HG02798 (cell line): ENCODE data around the gene PALM.

ENCODE experiments used
- ATAC-seq: cut with Tn5 transposase; IDR thresholded peaks from one replicate; pipeline ENCODE4 v1.9.1; 2021; ENCODE audit warnings: mild to moderate bottlenecking; ENCODE audit not compliant: unreplicated experiment, poor library complexity

The PALM gene

GRCh38 chr19:749811-750210 lies 41.1 kb downstream of the PALM start:
- no peak for ATAC-seq

DNA sequence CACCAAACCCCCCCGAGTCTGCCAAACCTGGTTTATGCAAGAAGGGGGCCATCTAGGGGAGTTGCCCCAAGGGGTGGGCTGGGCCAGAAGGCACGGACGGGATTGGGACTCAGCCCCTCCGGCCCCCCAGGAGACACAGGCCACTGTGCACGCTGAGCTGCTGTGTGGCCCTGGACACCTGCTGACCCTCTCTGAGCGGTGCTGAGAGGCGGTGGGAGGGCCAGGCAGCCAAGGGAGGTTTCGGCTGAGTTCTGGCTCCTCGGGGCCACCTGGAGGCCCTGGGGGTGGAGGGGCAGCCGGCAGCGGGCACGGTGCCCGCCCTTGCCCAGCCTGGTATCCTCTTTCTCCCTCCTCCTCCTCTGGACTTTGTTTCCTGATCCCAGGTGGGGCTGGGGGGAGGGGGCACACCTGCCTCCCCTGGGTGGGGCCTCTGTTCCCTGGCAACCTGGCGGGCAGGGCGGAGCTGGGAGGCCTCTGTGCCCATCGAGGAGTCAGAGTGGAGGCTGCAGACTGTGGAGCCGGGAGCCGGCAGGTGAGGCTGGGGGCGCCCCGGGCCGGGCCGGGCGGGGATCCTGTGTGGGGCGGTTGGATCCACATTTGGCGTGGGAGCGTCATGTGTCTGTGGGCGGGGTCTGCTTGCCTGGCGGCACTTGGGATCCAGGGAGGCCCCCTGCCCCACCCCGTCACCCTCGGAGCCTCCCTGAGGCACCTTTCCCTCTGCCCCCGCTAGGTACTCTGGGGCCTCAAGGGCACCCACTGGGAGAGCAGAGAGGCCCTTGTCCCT lies 42.1 kb downstream of the PALM start, which contains the start of gene MISP:
Gene MISP, plus strand, starts transcription at position 473 of the 784 bp plus-strand sequence. CDS start 5,835 bp downstream, outside the sequence.
- no peak for ATAC-seq

DNA sequence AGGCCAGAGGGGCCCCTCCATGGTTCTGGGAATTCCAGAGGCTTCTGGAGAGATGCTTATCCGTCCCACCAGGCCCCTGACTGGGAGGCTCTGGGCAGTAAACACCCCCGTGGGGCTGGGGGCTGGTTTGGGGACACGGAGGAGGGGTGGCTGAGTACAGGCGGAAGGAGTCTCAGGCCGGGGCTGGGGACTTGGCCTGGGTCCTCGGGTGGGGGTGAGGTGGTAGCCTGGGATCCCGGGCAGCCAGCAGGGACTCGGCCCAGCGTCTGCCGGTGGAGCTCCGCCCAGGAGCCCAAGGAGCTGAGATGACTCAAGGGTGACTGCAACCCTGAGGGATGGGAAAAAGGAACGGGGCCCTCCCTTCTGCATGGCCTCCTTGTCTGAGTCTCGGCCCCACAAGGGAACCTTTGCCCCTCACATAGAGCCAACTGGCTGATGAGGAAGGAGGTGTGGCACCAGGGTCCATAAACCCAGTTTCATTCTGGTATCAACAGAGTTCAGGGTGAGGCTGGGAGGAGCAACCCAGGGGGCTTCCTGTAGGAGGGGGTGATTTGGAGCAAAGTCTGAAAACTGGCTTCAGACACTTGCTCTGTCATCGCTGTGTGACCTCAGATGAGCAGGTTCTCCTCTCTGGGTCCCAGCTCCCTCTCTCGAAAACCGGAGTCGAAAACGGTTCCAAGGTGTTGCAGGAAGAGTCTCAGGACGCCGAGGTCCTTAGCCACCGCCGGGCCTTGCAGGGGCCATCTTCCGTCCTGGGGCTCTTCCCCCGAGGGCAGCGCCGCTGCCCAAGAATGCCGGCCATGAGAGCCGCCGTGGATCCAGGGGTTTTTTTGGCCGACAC lies 43.0 kb downstream of the PALM start:
- no peak for ATAC-seq

GRCh38 chr19:752652-753517 lies 44.1 kb downstream of the PALM start:
- ATAC-seq: no peak

- no peak for ATAC-seq
These were observed 45.8 kb downstream of the PALM start for GRCh38 chr19:754530-754929.

DNA sequence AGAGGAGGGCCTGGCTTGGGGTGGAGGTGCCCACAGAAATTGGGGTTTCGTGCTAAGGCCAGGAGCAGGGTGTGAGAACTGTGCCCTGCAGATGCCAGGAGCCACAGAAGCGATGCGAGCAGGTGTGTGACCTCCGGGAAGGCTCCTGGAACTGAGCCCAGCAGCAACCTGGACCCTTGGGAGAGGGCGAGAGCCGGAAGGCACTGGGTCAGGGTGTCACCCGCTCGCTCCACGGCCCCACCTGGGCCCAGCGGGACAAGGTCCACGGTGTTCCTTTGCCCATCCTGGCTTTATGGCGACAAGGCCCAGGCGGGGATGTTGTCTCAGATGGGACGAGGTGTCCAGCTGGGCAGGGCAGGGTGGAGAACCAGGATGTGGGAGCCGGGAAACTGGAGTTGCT lies 46.3 kb downstream of the PALM start:
- no peak for ATAC-seq

GRCh38 chr19:756236-756635 lies 47.5 kb downstream of the PALM start:
- peak; percentile 49 for ATAC-seq

DNA sequence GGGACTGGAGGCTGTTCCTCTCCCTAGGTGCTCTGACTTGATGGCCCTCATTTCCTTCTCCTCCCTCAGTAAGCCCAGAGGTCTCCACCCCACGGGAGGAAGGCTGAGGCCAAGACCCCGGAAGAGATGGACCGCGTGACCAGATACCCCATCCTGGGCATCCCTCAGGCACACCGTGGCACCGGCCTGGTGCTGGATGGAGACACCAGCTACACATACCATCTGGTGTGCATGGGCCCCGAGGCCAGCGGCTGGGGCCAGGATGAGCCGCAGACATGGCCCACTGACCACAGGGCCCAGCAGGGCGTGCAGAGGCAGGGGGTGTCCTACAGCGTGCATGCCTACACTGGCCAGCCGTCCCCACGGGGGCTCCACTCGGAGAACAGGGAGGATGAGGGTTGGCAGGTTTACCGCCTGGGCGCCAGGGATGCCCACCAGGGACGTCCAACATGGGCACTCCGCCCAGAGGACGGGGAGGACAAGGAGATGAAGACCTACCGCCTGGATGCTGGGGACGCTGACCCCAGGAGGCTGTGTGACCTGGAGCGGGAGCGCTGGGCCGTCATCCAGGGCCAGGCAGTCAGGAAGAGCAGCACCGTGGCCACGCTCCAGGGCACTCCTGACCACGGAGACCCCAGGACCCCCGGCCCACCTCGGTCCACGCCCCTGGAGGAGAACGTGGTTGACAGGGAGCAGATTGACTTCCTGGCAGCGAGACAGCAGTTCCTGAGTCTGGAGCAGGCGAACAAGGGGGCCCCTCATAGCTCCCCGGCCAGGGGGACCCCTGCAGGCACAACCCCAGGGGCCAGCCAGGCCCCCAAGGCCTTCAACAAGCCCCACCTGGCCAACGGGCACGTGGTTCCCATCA lies 48.3 kb downstream of the PALM start:
- no peak for ATAC-seq

DNA sequence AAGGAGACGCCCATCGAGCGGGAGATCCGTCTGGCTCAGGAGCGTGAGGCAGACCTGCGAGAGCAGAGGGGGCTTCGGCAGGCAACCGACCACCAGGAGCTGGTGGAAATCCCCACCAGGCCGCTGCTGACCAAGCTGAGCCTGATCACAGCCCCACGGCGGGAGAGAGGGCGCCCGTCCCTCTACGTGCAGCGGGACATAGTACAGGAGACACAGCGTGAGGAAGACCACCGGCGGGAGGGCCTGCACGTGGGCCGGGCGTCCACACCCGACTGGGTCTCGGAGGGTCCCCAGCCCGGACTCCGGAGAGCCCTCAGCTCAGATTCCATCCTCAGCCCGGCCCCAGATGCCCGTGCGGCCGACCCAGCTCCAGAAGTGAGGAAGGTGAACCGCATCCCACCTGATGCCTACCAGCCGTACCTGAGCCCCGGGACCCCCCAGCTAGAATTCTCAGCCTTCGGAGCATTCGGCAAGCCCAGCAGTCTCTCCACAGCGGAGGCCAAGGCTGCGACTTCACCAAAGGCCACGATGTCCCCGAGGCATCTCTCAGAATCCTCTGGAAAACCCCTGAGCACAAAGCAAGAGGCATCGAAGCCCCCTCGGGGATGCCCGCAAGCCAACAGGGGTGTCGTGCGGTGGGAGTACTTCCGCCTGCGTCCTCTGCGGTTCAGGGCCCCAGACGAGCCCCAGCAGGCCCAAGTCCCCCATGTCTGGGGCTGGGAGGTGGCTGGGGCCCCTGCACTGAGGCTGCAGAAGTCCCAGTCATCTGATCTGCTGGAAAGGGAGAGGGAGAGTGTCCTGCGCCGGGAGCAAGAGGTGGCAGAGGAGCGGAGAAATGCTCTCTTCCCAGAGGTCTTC lies 49.3 kb downstream of the PALM start:
- no peak for ATAC-seq

DNA sequence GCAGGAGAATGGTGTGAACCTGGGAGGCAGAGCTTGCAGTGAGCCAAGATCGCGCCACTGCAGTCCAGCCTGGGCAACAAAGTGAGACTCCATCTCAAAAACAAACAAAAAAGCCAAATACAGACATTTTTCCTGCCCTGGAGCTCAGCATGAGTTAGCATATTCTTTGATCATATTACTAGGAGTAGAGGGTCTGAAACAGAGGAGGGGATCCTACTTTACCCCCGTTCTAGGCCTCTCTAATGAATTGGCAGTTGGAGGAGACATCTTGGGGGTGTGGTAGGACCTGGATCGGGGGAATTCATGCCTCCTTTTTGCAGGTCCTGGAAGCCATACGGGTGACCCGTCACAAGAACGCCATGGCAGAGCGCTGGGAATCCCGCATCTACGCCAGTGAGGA lies 54.4 kb downstream of the PALM start:
- ATAC-seq: no peak

- ATAC-seq: no peak
These were observed 55.1 kb downstream of the PALM start for GRCh38 chr19:763869-764268.

- ATAC-seq: no peak
These were observed 55.6 kb downstream of the PALM start for GRCh38 chr19:764301-764700.

DNA sequence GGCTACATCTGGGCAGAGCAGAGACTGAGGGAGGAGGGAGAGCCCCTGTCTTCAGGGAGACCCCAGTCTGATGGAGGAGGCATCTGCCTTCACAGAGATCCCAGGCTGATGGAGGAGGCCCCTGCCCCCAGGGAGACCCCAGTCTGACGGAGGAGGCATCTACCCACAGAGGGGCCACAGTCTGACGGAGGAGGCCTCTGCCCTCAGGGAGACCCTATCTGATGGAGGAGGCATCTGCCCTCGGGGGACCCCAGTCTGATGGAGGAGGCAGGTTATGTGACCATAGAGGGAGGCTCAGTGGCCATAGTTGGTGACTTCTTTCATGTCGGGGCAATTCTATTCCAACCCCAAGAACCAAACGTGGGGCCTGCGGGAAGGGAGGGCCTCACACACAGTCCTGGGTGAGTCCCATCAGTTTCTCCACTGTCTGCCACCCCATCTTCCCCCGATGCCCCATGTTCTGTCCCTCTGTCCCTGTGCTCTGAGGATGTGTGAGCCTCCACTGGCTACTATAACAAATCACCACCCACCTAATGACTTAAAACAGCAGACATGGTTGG lies 56.5 kb downstream of the PALM start:
- ATAC-seq: no peak

- no peak for ATAC-seq
These were observed 59.7 kb downstream of the PALM start for GRCh38 chr19:768424-768823.

GRCh38 chr19:769616-770015 lies 60.9 kb downstream of the PALM start:
- no peak for ATAC-seq

- ATAC-seq: no peak
These were observed 62.6 kb downstream of the PALM start for GRCh38 chr19:771332-771785.

DNA sequence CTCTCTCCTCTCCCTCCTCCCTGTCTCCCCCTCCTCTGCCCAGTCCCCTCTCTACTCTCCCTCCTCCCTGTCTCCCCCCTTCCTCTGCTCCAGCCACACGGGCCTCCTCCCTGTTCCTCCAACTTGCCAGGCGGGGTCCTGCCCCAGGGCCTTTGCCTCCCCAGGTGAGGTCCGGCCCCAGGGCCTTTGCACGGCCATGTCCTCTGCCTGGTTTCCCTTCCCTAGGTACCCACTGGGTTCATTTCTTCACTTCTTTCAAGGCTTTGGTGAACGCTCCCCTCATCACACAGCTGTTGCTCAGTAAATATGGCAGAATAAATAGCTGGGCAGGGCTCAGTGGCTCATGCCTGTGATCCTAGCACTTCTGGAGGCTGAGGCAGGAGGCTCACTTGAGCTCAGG lies 63.3 kb downstream of the PALM start:
- no peak for ATAC-seq

GRCh38 chr19:772730-773436 lies 64.1 kb downstream of the PALM start:
- ATAC-seq: no peak
